Measurements from ENCODE around the gene B3GNT4. TPM values are rescaled to one million over a fixed set of nuclear protein-coding genes. Genes with fewer than 3 reads are reported as not detected.

Gene B3GNT4
- total and polyA plus RNA-seq, 10 donors = 0.42 to 0.54 (median 0.49) TPM; not detected in 7

GRCh38 chr12:122166422-122167349, 36.8 kb upstream of the B3GNT4 start:
- intact Hi-C loops (cut with DNase I; ENCODE audit: low total_unique reads) = no loop called here
- 69 to 85% (median 73%) methylated on average over 18 to 22 of the region's 22 CpGs for WGBS, 5 donors
- Histone ChIP-seq H3K27ac (peak overlapping the region in 1 of 8 donors; percentile 50), H3K4me3 (no peak overlapping the region), H3K27me3 (replicated peaks in 1 of 7) (peaks cover 0 to 7% (median 0%) of the 10 kb centered on the region in 7 donors), H3K9me3 (no peaks in the 10 kb centered on the region), H3K36me3 (no peaks in the 10 kb centered on the region), H3K4me1 (peaks cover 0 to 12% (median 0%) of the 10 kb centered on the region in 6 donors)
- DNase-seq = no peak
- TF ChIP-seq POLR2AphosphoS5 (IDR thresholded peaks at IDR 0.05) = no peak

- H3K4me3 ChIP-seq = no peak overlapping the region
- H3K27me3 ChIP-seq (replicated peaks in 1 of 7) = peaks cover 0 to 8% (median 0%) of the 10 kb centered on the region in 7 donors
- no peaks in the 10 kb centered on the region for H3K36me3 ChIP-seq
- no peak for TF ChIP-seq POLR2A (IDR thresholded peaks at IDR 0.05)
- no peak for TF ChIP-seq CTCF (IDR thresholded peaks at IDR 0.05 in 8 of 11, conservative IDR thresholded peaks at IDR 0.05 in 3 of 11)
- TF ChIP-seq POLR2AphosphoS5 (IDR thresholded peaks at IDR 0.05) = no peak
- WGBS, 5 donors = 78 to 84% (median 82%) methylated on average over 10 of the region's 10 CpGs
- intact Hi-C loops (cut with DNase I; ENCODE audit: low total_unique reads) = no loop called here
- H3K9me3 ChIP-seq = no peaks in the 10 kb centered on the region
- H3K27ac ChIP-seq = peak overlapping the region in 1 of 8 donors; percentile 50
- H3K4me1 ChIP-seq = peaks cover 0 to 8% (median 0%) of the 10 kb centered on the region in 6 donors
- no peak for DNase-seq
Measured at GRCh38 chr12:122167356-122167925, 36.1 kb upstream of the B3GNT4 start.

GRCh38 chr12:122168492-122168891, 35.0 kb upstream of the B3GNT4 start:
- TF ChIP-seq CTCF (IDR thresholded peaks at IDR 0.05 in 8 of 11, conservative IDR thresholded peaks at IDR 0.05 in 3 of 11) (no peak), POLR2AphosphoS5 (IDR thresholded peaks at IDR 0.05) (no peak), POLR2A (IDR thresholded peaks at IDR 0.05) (no peak)
- DNase-seq = no peak
- intact Hi-C loops (cut with DNase I; ENCODE audit: low total_unique reads) = no loop called here
- no peaks in the 10 kb centered on the region for H3K36me3 ChIP-seq
- H3K27ac ChIP-seq = no peak overlapping the region
- no peak overlapping the region for H3K4me3 ChIP-seq
- WGBS, 5 donors = 86 to 97% (median 92%) methylated on average over 3 of the region's 3 CpGs
- peaks cover 0 to 8% (median 0%) of the 10 kb centered on the region in 7 donors for H3K27me3 ChIP-seq (replicated peaks in 1 of 7)
- H3K4me1 ChIP-seq = no peaks in the 10 kb centered on the region
- no peaks in the 10 kb centered on the region for H3K9me3 ChIP-seq

- intact Hi-C loops (cut with DNase I; ENCODE audit: low total_unique reads) = no loop called here
- Histone ChIP-seq H3K4me1 (no peaks in the 10 kb centered on the region), H3K9me3 (no peaks in the 10 kb centered on the region), H3K36me3 (no peaks in the 10 kb centered on the region), H3K27ac (no peak overlapping the region), H3K4me3 (no peak overlapping the region), H3K27me3 (replicated peaks in 1 of 7) (peaks cover 0 to 8% (median 0%) of the 10 kb centered on the region in 7 donors)
- 82 to 95% (median 88%) methylated on average over 5 of the region's 5 CpGs for WGBS, 5 donors
- DNase-seq = no peak
- no peak for TF ChIP-seq POLR2A (IDR thresholded peaks at IDR 0.05)
- no peak for TF ChIP-seq POLR2AphosphoS5 (IDR thresholded peaks at IDR 0.05)
- TF ChIP-seq CTCF (IDR thresholded peaks at IDR 0.05 in 8 of 11, conservative IDR thresholded peaks at IDR 0.05 in 3 of 11) = no peak
Measured at GRCh38 chr12:122171399-122171798, 32.1 kb upstream of the B3GNT4 start.
